ENCODE measurements around the gene MMP28.

DNA sequence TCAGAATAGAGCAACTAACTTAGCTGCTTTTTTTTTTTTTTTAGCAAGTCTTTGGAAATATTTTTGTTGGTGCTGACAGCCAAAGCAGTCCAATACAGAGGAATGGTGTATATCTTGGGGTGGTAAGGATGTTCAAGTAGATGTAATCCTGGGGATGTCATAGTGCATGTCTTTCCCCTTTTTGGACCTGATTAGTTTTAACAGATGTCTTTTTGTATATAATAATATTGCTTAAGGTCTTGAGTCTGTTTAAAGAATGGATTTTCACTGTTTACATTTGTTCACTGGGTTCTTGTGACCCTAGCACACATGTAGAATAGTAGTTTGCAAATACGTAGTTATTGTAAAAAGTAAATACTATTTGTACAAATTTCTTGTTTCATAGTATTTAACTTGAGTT lies 21.8 kb upstream of the MMP28 start:
- TF ChIP-seq POLR2A (IDR thresholded peaks at IDR 0.05): no peak
- TF ChIP-seq, protein P1, sequence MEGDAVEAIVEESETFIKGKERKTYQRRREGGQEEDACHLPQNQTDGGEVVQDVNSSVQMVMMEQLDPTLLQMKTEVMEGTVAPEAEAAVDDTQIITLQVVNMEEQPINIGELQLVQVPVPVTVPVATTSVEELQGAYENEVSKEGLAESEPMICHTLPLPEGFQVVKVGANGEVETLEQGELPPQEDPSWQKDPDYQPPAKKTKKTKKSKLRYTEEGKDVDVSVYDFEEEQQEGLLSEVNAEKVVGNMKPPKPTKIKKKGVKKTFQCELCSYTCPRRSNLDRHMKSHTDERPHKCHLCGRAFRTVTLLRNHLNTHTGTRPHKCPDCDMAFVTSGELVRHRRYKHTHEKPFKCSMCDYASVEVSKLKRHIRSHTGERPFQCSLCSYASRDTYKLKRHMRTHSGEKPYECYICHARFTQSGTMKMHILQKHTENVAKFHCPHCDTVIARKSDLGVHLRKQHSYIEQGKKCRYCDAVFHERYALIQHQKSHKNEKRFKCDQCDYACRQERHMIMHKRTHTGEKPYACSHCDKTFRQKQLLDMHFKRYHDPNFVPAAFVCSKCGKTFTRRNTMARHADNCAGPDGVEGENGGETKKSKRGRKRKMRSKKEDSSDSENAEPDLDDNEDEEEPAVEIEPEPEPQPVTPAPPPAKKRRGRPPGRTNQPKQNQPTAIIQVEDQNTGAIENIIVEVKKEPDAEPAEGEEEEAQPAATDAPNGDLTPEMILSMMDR (IDR thresholded peaks at IDR 0.05): no peak
